Measurements from ENCODE around the gene HECTD3. TPM values are rescaled to one million over a fixed set of nuclear protein-coding genes. Genes with fewer than 3 reads are reported as not detected.

Gene HECTD3
- total RNA-seq, 1 experiment from 2014 or later = 53.1 TPM

- Histone ChIP-seq H3K36me3 (replicated peaks; ENCODE audit: control insufficient read depth, insufficient read depth, low read length) (no peaks in the 10 kb centered on the region), H3K27me3 (ENCODE audit: control insufficient read depth, insufficient read depth, low read length) (no peaks in the 10 kb centered on the region), H3K4me3 (ENCODE audit: insufficient read depth, low read depth, low read length) (no peak overlapping the region)
- no peak for DNase-seq
These were observed 15.3 kb upstream of the HECTD3 start for GRCh38 chr1:45026446-45026845.

DNA sequence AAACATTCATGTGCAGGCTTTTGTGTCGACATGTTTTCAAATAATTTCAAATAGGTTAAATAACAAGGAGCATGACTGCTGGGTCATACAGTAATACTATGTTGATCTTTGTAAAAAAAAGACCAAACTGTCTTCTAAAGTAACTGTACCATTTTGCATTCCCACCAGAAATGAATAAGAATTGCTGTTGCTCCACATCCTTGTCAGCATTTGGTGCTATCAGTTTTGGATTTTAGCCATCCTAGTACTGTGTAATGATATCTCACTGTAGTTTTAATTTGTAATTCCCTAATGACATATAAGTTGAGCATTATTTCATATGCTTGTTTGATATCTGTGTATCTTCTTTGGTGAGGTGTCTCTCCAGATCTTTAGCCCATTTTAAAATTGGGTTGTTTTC is 12.5 kb upstream of the HECTD3 start:
- Histone ChIP-seq H3K36me3 (replicated peaks; ENCODE audit: control insufficient read depth, insufficient read depth, low read length) (no peaks in the 10 kb centered on the region), H3K27me3 (ENCODE audit: control insufficient read depth, insufficient read depth, low read length) (no peaks in the 10 kb centered on the region), H3K4me3 (ENCODE audit: insufficient read depth, low read depth, low read length) (no peak overlapping the region)
- DNase-seq = no peak

DNA sequence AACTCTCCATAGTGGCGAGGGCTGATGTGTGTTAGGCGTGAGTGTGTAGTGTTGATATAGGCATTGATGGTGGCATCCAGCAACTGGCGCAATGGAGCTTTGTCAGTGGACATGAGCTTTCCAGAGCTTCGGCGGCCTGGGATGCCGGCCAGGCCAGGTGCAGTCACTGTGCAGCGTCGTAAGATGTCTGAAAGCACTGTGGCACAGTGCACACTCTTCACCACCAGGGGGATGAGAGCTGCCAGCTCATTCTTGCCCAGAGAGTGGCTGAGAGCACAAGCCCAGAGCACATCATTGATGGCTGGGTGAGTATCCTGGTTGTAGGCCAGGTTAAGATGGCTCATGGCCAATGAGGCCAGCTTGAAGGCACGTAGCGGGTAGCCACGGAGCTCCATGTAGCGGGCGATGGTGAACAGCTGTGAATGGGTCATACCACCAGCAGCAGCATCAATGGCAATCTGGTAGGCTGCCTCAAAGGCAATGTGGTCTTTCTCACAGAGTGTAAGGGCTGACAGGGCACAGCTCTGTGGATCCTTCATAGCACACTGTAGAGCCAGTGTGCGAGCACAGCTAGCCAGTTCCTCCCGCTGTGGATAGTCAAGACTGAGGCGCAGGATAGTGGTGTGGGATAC is 7.6 kb upstream of the HECTD3 start:
- Histone ChIP-seq H3K27me3 (ENCODE audit: control insufficient read depth, insufficient read depth, low read length) (no peaks in the 10 kb centered on the region), H3K36me3 (replicated peaks; ENCODE audit: control insufficient read depth, insufficient read depth, low read length) (peaks cover 5% of the 10 kb centered on the region), H3K4me3 (ENCODE audit: insufficient read depth, low read depth, low read length) (no peak overlapping the region)
- DNase-seq = no peak

GRCh38 chr1:45016767-45017166 is 5.6 kb upstream of the HECTD3 start:
- DNase-seq = no peak
- no peaks in the 10 kb centered on the region for H3K27me3 ChIP-seq (ENCODE audit: control insufficient read depth, insufficient read depth, low read length)
- H3K36me3 ChIP-seq (replicated peaks; ENCODE audit: control insufficient read depth, insufficient read depth, low read length) = peaks cover 5% of the 10 kb centered on the region
- no peak overlapping the region for H3K4me3 ChIP-seq (ENCODE audit: insufficient read depth, low read depth, low read length)

GRCh38 chr1:45016090-45016697 is 5.1 kb upstream of the HECTD3 start:
- H3K4me3 ChIP-seq (ENCODE audit: insufficient read depth, low read depth, low read length) = no peak overlapping the region
- no peaks in the 10 kb centered on the region for H3K27me3 ChIP-seq (ENCODE audit: control insufficient read depth, insufficient read depth, low read length)
- DNase-seq = no peak
- peaks cover 5% of the 10 kb centered on the region for H3K36me3 ChIP-seq (replicated peaks; ENCODE audit: control insufficient read depth, insufficient read depth, low read length)

- peaks cover 5% of the 10 kb centered on the region for H3K36me3 ChIP-seq (replicated peaks; ENCODE audit: control insufficient read depth, insufficient read depth, low read length)
- no peak for DNase-seq
- H3K27me3 ChIP-seq (ENCODE audit: control insufficient read depth, insufficient read depth, low read length) = peaks cover 3% of the 10 kb centered on the region; the same call in 1 of the 2 replicates
- H3K4me3 ChIP-seq (ENCODE audit: insufficient read depth, low read depth, low read length) = no peak overlapping the region
These were observed 4.6 kb upstream of the HECTD3 start for GRCh38 chr1:45015683-45016082.

DNA sequence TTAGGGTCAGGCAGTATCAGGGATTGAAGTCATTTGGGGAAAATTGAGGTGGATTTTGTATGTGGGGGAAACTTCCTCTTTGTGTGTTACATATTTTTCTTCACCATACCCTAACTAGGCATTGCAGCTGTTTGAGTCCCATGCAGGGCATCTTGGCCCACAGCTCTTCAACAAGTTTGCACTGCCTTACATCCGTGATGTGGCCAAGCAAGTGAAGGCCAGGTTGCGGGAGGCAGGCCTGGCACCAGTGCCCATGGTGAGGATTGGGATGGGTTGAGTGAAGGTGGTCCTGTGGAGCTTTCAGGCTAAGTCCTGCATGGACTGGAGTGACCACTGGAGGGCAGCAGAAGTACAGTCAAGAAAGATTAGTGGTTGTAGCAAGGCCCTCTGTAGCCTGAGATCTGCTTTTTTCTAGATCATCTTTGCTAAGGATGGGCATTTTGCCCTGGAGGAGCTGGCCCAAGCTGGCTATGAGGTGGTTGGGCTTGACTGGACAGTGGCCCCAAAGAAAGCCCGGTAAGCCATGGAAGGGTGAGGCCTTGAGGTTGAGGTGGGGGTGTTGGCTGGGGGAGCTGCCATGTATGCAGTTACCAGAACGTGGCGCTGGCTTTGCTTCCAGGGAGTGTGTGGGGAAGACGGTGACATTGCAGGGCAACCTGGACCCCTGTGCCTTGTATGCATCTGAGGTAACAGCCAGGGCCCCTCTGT is 3.4 kb upstream of the HECTD3 start:
- Histone ChIP-seq H3K36me3 (replicated peaks; ENCODE audit: control insufficient read depth, insufficient read depth, low read length) (peaks cover 5% of the 10 kb centered on the region), H3K27me3 (ENCODE audit: control insufficient read depth, insufficient read depth, low read length) (peaks cover 10% of the 10 kb centered on the region; the same call in 1 of the 2 replicates), H3K4me3 (ENCODE audit: insufficient read depth, low read depth, low read length) (no peak overlapping the region)
- peak; percentile 73 for DNase-seq

- Histone ChIP-seq H3K36me3 (replicated peaks; ENCODE audit: control insufficient read depth, insufficient read depth, low read length) (peaks cover 7% of the 10 kb centered on the region), H3K27me3 (ENCODE audit: control insufficient read depth, insufficient read depth, low read length) (peaks cover 10% of the 10 kb centered on the region; the same call in 1 of the 2 replicates), H3K4me3 (ENCODE audit: insufficient read depth, low read depth, low read length) (no peak overlapping the region)
- DNase-seq = no peak
These were observed 2.6 kb upstream of the HECTD3 start for GRCh38 chr1:45013551-45014209.

DNA sequence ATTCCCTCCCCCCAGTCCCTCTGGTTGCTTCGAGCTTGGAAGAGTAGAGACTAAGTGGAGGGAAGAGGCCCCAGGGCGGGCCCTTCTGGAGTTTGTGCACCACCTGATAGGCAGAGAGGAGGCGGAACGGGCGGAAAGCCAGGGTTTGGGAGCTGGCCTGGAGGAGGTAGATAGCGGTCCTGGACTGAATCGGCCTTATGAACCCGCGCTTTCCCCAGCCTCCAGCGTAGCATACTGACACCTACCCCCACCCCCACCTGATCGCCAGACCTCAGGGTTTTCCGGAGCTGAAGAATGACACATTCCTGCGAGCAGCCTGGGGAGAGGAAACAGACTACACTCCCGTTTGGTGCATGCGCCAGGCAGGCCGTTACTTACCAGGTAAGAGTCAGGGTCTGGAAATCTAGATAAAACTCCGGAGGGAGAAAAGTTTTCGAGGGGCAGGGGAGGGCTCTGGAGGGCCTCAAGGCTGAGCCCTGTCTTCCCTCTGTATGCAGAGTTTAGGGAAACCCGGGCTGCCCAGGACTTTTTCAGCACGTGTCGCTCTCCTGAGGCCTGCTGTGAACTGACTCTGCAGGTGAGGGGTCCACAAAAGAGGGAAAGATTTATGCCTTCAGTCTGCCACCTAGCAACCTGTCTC is 1.6 kb upstream of the HECTD3 start:
- H3K4me3 ChIP-seq (ENCODE audit: insufficient read depth, low read depth, low read length) = peak overlapping the region; percentile 62
- no peak for DNase-seq
- H3K27me3 ChIP-seq (ENCODE audit: control insufficient read depth, insufficient read depth, low read length) = peaks cover 10% of the 10 kb centered on the region; the same call in 1 of the 2 replicates
- H3K36me3 ChIP-seq (replicated peaks; ENCODE audit: control insufficient read depth, insufficient read depth, low read length) = peaks cover 11% of the 10 kb centered on the region

GRCh38 chr1:45011837-45012638 is 914 bp upstream of the HECTD3 start, which contains the start of gene UROD:
TSS of gene UROD (plus strand) at chr1:45012254. CDS start at chr1:45012266, 12 bp downstream.
- Histone ChIP-seq H3K36me3 (replicated peaks; ENCODE audit: control insufficient read depth, insufficient read depth, low read length) (peaks cover 11% of the 10 kb centered on the region), H3K4me3 (ENCODE audit: insufficient read depth, low read depth, low read length) (peak within 1 kb of the TSS; percentile 91), H3K27me3 (ENCODE audit: control insufficient read depth, insufficient read depth, low read length) (peaks cover 10% of the 10 kb centered on the region; the same call in 1 of the 2 replicates)
- DNase-seq = peak; percentile 92

DNA sequence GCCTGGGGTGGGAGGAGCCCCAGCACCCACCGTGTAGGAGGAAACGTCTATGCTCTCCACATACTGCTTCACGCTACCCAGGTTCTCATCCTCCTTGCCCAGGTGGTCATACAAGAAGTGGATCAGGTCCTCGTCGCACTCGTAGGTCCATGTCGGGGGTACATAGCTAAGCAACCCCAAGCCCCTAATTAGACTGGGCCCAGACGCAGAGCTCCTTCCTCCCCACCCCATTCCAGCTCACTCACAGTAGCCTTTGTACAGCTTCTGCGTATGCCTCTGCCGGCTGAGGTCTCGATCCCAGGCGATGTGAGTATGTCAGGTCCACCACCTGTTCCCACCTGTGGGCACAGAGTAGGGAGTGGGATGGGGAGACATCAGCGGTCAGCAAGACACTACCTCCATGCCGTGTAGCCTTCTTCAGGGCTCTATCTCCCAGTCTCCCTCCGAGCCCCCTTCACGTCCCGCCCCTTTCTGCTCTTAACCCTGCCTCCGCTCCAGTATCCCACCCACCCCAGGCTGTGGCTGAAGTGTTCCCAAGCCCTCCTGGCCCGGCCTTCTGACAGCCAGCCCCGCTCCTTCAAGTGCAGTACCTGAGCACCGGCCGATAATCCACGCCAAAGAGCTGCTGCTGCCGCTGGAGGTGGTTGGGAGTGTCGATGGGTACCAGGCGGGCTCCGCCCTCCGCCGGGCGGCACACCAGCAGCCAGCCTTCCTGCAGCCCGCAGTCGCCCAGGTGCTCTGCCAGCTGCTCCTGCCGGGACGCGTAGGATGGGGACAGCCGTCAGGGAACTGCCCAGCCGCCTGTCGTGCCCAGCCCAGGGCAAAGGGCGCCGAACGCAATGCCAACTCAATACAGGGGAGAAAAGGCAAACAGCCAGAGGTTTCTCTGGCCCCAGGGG is 919 bp downstream of the HECTD3 start:
- Histone ChIP-seq H3K4me3 (ENCODE audit: insufficient read depth, low read depth, low read length) (peak overlapping the region; percentile 91), H3K36me3 (replicated peaks; ENCODE audit: control insufficient read depth, insufficient read depth, low read length) (peaks cover 13% of the 10 kb centered on the region), H3K27me3 (ENCODE audit: control insufficient read depth, insufficient read depth, low read length) (peaks cover 10% of the 10 kb centered on the region; the same call in 1 of the 2 replicates)
- DNase-seq = peak; percentile 76

GRCh38 chr1:45009296-45009865 is 1.7 kb downstream of the HECTD3 start:
- Histone ChIP-seq H3K36me3 (replicated peaks; ENCODE audit: control insufficient read depth, insufficient read depth, low read length) (peaks cover 14% of the 10 kb centered on the region), H3K4me3 (ENCODE audit: insufficient read depth, low read depth, low read length) (no peak overlapping the region), H3K27me3 (ENCODE audit: control insufficient read depth, insufficient read depth, low read length) (peaks cover 10% of the 10 kb centered on the region; the same call in 1 of the 2 replicates)
- DNase-seq = no peak
